Activated CD4-positive, CD25-positive, alpha-beta regulatory T cell (primary cell): ENCODE results near the gene PITHD1.
"Not testable (repeated sequence)": the region's sequence is repeated elsewhere in the genome, so short reads cannot be mapped to it uniquely, and the experiment has no call there.

ENCODE experiments used
- DNase-seq, 4 experiments: peaks; one replicate each; lab custom pipeline; 2025; lab: John Stamatoyannopoulos, UW

The PITHD1 gene

GRCh38 chr1:23777979-23778814, at the start of gene PITHD1:
TSS of gene PITHD1 (plus strand) at chr1:23778418. CDS start at chr1:23778516, 98 bp downstream.
- peak; percentile 54 to 72 (median 61) for DNase-seq

GRCh38 chr1:23732363-23733224, 45.6 kb upstream of the PITHD1 start:
- DNase-seq, result no peak

- DNase-seq, result not testable (repeated sequence)
Measured at GRCh38 chr1:23733281-23733680, 44.9 kb upstream of the PITHD1 start.

GRCh38 chr1:23736437-23737134, 41.6 kb upstream of the PITHD1 start:
- no peak for DNase-seq

GRCh38 chr1:23741609-23742008, 36.6 kb upstream of the PITHD1 start:
- DNase-seq, result no peak

- DNase-seq, result peak in 1 of 4 experiments; percentile 37
Measured at GRCh38 chr1:23742670-23743286, 35.4 kb upstream of the PITHD1 start.

GRCh38 chr1:23743287-23744152, 34.7 kb upstream of the PITHD1 start, which contains the start of gene ELOA:
TSS of gene ELOA (plus strand) at chr1:23743471. CDS start at chr1:23743504, 33 bp downstream.
- peak; percentile 48 to 74 (median 60) for DNase-seq

GRCh38 chr1:23745515-23745914, 32.7 kb upstream of the PITHD1 start:
- DNase-seq, result no peak

- DNase-seq, result no peak
Measured at GRCh38 chr1:23748016-23748415, 30.2 kb upstream of the PITHD1 start.

GRCh38 chr1:23751050-23751814, 27.0 kb upstream of the PITHD1 start:
- no peak for DNase-seq

- no peak for DNase-seq
Measured at GRCh38 chr1:23751815-23752200, 26.4 kb upstream of the PITHD1 start.

- no peak for DNase-seq
Measured at GRCh38 chr1:23752909-23753308, 25.3 kb upstream of the PITHD1 start.

GRCh38 chr1:23756676-23757075, 21.5 kb upstream of the PITHD1 start:
- DNase-seq, result no peak

- DNase-seq, result no peak
Measured at GRCh38 chr1:23757812-23758211, 20.4 kb upstream of the PITHD1 start.

GRCh38 chr1:23759277-23759676, 18.9 kb upstream of the PITHD1 start:
- DNase-seq, result no peak

GRCh38 chr1:23763041-23763577, 15.1 kb upstream of the PITHD1 start:
- DNase-seq, result no peak

GRCh38 chr1:23768733-23769132, 9.5 kb upstream of the PITHD1 start:
- DNase-seq, result no peak

GRCh38 chr1:23772049-23772853, 6.0 kb upstream of the PITHD1 start:
- peak; percentile 66 to 87 (median 74) for DNase-seq

- DNase-seq, result no peak
Measured at GRCh38 chr1:23772854-23773242, 5.4 kb upstream of the PITHD1 start.
